HG02884 (cell line): Measurements from ENCODE around the gene CDKN1C.

Experiments used
- ATAC-seq: cut with Tn5 transposase; IDR thresholded peaks from one replicate; pipeline ENCODE4 v1.9.1; 2021; ENCODE audit warnings: mild to moderate bottlenecking, moderate library complexity; ENCODE audit not compliant: unreplicated experiment

Gene CDKN1C

DNA sequence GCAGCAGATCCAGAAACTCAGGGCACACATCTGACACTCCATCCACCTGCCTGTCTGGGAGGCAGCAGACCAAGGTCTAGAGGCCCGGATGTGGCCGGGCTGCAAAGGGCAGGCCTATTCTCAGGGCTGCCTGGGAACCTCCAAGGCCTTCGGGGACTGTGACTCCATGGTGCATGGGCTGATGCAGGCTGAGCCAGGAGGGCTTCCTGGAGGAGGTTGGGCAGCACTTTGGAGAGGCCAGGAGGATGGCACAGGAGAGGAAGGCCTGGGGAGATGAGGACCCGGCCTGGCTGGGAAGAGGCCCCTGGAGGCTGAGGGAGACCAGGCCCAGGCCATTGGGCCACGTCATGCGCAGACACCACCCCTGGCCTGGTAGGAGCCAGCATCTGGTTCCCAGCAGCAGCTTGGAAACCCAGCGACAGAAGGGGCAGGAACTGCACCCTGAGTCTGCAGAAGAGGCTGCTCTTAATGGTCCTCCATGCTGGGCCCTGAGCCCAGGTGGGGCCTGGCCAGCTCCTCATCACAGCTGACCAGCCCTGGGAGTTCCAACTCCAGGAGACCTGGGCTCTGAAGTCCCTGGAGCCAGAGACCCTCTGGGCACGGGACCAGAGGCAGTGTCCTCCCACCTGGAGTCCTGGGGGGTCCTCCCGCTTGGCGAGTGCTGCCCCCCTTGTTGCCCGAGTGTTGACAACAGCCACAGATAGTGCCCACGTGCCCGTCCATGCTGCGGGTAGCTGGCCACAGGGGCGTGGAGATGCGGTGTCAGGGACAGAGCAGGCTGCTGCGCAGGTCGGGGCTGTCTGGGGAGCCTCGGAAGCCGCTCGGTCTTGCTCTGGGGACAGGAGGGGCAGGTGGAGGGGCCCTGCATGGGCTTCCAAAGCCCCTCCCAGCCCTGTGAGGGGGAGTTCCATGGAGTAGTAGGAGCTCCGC lies 38.1 kb upstream of the CDKN1C start:
- no peak for ATAC-seq

GRCh38 chr11:2922655-2923054 lies 37.1 kb upstream of the CDKN1C start:
- ATAC-seq: no peak

- no peak for ATAC-seq
These were observed 36.3 kb upstream of the CDKN1C start for GRCh38 chr11:2921742-2922493.

- no peak for ATAC-seq
These were observed 35.7 kb upstream of the CDKN1C start for GRCh38 chr11:2921261-2921660.

- ATAC-seq: no peak
These were observed 34.8 kb upstream of the CDKN1C start for GRCh38 chr11:2920343-2920742.

- no peak for ATAC-seq
These were observed 34.3 kb upstream of the CDKN1C start for GRCh38 chr11:2919837-2920236.

DNA sequence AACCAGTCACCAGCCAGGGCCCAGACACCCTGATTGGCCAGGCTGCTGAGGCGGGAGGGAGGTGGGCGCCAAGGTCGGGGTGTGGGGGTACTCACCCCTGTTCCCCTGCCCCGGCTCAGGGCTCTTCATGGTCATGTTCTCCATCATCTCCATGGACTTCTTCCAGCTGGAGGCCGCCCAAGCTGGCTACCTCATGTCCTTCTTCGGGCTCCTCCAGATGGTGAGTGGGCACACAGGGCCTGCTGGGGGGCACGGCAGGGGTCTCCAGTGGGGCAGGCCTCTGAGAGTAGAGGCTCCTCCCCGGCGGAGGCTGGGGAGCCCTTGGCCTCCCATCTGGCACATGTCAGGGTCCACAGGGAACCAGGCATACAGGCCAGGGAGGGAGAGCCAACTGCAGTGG lies 33.6 kb upstream of the CDKN1C start:
- ATAC-seq: no peak

DNA sequence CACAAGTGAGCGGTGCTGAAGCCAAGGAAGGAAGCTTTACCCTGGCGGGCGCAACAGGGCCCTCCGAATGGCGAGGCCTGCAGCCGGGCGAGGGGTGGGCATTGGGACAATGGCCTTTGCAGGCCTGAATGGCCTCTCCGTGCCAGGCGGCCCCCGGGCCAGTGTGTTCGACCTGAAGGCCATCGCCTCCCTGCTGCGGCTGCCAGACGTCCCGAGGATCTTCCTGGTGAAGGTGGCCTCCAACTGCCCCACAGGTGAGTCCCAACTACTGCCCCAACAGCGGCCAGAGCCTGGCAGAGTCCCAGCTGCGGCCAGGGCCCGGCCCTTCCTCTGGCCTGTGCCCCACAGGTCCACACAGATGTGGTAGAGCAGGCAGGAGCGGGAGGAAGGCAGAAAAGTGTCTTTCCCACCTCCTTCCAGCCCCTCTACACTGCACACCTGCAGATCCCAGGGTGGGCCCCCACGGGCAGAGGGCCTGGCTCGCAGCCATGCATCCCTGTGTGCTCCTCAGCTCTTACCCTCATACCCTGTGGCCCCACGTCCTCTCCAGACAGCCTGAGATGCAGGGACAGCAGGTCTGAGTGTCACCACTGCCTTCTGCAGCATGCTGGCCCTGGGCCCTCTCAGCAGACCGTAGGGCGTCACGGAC lies 32.4 kb upstream of the CDKN1C start:
- ATAC-seq: no peak

- ATAC-seq: no peak
These were observed 31.5 kb upstream of the CDKN1C start for GRCh38 chr11:2916892-2917645.

- ATAC-seq: no peak
These were observed 30.7 kb upstream of the CDKN1C start for GRCh38 chr11:2916114-2916891.

GRCh38 chr11:2915473-2915872 lies 29.9 kb upstream of the CDKN1C start:
- no peak for ATAC-seq

DNA sequence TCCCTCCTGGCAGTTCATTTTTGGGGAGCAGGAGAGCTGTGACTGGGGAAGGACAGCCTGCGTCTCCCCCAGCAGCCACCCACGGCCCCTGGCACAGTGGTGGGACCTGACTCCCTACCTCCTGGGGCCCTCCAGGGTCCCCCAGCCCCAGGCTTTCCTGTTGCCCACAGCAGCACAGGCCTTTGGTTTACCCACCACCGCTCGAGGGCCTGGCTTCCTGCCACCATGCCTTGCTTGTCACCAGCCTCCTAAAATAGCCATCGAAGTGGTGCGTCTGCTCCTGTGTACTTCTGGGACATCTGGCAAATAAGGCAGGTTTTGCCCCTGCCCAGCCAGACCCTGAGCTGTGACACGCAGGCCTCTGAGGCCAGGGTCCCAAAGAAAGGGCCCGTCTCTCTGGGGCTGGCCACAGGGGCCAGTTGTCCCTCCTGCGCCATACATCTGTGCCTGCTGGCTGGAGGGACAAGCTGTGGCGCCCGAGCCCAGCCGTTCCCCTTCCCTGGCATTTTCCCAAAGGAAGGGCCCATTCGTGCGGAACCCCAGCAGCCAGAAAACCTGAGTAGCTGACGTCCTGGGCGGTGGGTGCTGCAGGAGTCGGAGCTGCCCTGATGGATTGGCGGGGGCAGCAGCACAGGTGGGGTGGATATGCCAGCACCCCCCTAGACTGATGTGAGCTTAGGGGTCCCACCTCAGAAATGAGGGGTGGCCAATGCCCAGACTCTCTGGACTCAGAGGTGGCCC lies 29.1 kb upstream of the CDKN1C start:
- no peak for ATAC-seq

- ATAC-seq: no peak
These were observed 28.2 kb upstream of the CDKN1C start for GRCh38 chr11:2913776-2914175.

GRCh38 chr11:2913019-2913431 lies 27.4 kb upstream of the CDKN1C start:
- no peak for ATAC-seq

GRCh38 chr11:2912498-2912897 lies 26.9 kb upstream of the CDKN1C start:
- no peak for ATAC-seq

GRCh38 chr11:2911785-2912391 lies 26.3 kb upstream of the CDKN1C start:
- no peak for ATAC-seq

GRCh38 chr11:2911088-2911784 lies 25.7 kb upstream of the CDKN1C start:
- ATAC-seq: no peak

- ATAC-seq: no peak
These were observed 24.9 kb upstream of the CDKN1C start for GRCh38 chr11:2910401-2910955.
